ENCODE measurements around the gene ANKRD13C.

DNA sequence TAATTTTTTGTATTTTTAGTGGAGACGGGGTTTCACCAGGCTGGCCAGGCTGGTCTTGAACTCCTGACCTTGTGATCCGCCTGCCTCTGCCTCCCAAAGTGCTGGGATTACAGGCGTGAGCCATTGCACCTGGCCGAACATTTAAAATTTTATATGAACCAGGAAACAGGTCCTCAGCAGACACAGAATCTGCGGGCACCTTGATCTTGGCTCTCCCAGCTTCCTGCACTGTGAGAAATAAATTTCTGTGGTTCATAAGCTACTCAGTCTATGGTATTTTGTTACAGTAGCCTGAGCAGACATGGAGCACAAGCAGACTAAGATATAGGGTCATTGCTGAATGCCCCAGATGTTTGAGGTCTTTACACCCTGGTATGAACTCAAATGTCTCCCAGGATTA, 33.0 kb upstream of the ANKRD13C start:
- TF ChIP-seq, protein P1, sequence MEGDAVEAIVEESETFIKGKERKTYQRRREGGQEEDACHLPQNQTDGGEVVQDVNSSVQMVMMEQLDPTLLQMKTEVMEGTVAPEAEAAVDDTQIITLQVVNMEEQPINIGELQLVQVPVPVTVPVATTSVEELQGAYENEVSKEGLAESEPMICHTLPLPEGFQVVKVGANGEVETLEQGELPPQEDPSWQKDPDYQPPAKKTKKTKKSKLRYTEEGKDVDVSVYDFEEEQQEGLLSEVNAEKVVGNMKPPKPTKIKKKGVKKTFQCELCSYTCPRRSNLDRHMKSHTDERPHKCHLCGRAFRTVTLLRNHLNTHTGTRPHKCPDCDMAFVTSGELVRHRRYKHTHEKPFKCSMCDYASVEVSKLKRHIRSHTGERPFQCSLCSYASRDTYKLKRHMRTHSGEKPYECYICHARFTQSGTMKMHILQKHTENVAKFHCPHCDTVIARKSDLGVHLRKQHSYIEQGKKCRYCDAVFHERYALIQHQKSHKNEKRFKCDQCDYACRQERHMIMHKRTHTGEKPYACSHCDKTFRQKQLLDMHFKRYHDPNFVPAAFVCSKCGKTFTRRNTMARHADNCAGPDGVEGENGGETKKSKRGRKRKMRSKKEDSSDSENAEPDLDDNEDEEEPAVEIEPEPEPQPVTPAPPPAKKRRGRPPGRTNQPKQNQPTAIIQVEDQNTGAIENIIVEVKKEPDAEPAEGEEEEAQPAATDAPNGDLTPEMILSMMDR (IDR thresholded peaks at IDR 0.05; ENCODE audit: low read depth, low read length) = no peak
- TF ChIP-seq EZH2phosphoT487 (IDR thresholded peaks at IDR 0.05; ENCODE audit: low read depth) = no peak
